Measurements from ENCODE around the gene ACMSD. TPM values are rescaled to one million over a fixed set of nuclear protein-coding genes. Genes with fewer than 3 reads are reported as not detected.
"Not testable (repeated sequence)": the region's sequence is repeated elsewhere in the genome, so short reads cannot be mapped to it uniquely, and the experiment has no call there.

ACMSD gene
- total RNA-seq, 4 donors from 2014 or later, result 1.2 TPM; not detected in 3

DNA sequence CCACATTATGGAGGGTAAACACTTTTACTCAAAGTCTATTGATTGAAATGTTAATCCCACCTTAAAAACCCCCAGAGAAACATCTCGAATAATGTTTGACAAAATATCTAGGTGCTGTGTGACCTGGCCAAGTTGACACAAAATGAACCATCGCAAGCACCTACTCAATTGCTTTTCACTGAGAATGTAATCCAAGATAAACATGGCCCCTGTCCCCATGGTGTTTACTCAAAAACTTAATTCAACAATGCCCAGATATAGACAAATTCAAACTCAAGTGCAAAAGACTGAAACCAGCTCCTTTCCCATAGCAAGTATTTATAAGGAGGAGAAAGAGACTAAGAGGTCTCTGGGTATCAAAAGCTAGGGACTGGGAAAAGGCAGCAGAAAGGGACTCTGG, 15.0 kb upstream of the ACMSD start:
- Histone ChIP-seq H3K9me3 (no peaks in the 10 kb centered on the region), H3K27me3 (no peaks in the 10 kb centered on the region), H3K27ac (no peak overlapping the region), H3K4me3 (no peak overlapping the region), H3K36me3 (no peaks in the 10 kb centered on the region), H3K4me1 (no peaks in the 10 kb centered on the region)
- DNase-seq, result no peak
- TF ChIP-seq CTCF (IDR thresholded peaks at IDR 0.05), result no peak
- no peak for TF ChIP-seq POLR2A (IDR thresholded peaks at IDR 0.05)

GRCh38 chr2:134823832-134824231, 14.6 kb upstream of the ACMSD start:
- no peak overlapping the region for H3K27ac ChIP-seq
- no peaks in the 10 kb centered on the region for H3K4me1 ChIP-seq
- DNase-seq, result no peak
- no peaks in the 10 kb centered on the region for H3K9me3 ChIP-seq
- no peak overlapping the region for H3K4me3 ChIP-seq
- H3K27me3 ChIP-seq, result no peaks in the 10 kb centered on the region
- H3K36me3 ChIP-seq, result no peaks in the 10 kb centered on the region
- TF ChIP-seq POLR2A (IDR thresholded peaks at IDR 0.05), result no peak
- no peak for TF ChIP-seq CTCF (IDR thresholded peaks at IDR 0.05)

- H3K9me3 ChIP-seq, DNase-seq, H3K27me3 ChIP-seq, H3K4me1 ChIP-seq, H3K36me3 ChIP-seq, H3K27ac ChIP-seq, H3K4me3 ChIP-seq: not testable (repeated sequence)
These were observed 12.7 kb upstream of the ACMSD start for GRCh38 chr2:134825716-134826115.

DNA sequence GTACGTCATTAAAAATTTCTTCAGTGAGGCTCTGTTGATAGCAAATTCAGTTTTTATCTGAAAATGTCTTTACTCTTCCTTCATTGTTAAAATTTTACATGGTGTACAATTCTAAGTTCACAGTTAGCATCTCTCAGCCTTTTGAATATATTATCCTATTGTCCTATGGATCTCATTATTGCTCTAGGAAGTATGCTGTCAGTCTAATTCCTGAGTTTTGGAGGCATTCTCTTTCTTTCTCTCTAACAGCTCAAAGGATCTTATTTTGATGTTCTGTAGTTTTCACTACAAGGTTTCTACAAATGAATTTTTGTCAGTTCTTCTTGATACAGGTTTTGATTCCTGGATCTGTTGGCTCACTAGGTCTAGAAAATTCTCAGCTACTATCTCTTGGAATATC, 2.9 kb upstream of the ACMSD start:
- TF ChIP-seq POLR2A (IDR thresholded peaks at IDR 0.05), result no peak
- no peak for TF ChIP-seq CTCF (IDR thresholded peaks at IDR 0.05)
- no peak overlapping the region for H3K27ac ChIP-seq
- no peak overlapping the region for H3K4me3 ChIP-seq
- no peaks in the 10 kb centered on the region for H3K36me3 ChIP-seq
- no peaks in the 10 kb centered on the region for H3K27me3 ChIP-seq
- H3K9me3 ChIP-seq, result no peaks in the 10 kb centered on the region
- no peak for DNase-seq
- H3K4me1 ChIP-seq, result no peaks in the 10 kb centered on the region

GRCh38 chr2:134836986-134837385, 1.4 kb upstream of the ACMSD start:
- Histone ChIP-seq H3K4me1 (no peaks in the 10 kb centered on the region), H3K27ac (no peak overlapping the region), H3K4me3 (no peak overlapping the region), H3K27me3 (no peaks in the 10 kb centered on the region), H3K9me3 (no peaks in the 10 kb centered on the region), H3K36me3 (no peaks in the 10 kb centered on the region)
- TF ChIP-seq POLR2A (IDR thresholded peaks at IDR 0.05) (no peak), CTCF (IDR thresholded peaks at IDR 0.05) (no peak)
- no peak for DNase-seq

GRCh38 chr2:134839649-134840048, 1.2 kb downstream of the ACMSD start:
- Histone ChIP-seq H3K4me1 (no peaks in the 10 kb centered on the region), H3K36me3 (no peaks in the 10 kb centered on the region), H3K27ac (no peak overlapping the region), H3K4me3 (no peak overlapping the region), H3K9me3 (no peaks in the 10 kb centered on the region), H3K27me3 (no peaks in the 10 kb centered on the region)
- DNase-seq, result no peak
- TF ChIP-seq CTCF (IDR thresholded peaks at IDR 0.05), result no peak
- no peak for TF ChIP-seq POLR2A (IDR thresholded peaks at IDR 0.05)
